Glutamatergic neuron (in vitro differentiated cells): ENCODE results near the gene CYB5RL. TPM values are rescaled to one million over a fixed set of nuclear protein-coding genes. Genes with fewer than 3 reads are reported as not detected.

Source experiments
- DNase-seq: peaks from one replicate; pipeline ENCODE4 v3.0.0; 2022
- H3K27ac Mint-ChIP-seq: one replicate; pipeline ENCODE4 v1.8.0; 2020; ENCODE audit warnings: mild to moderate bottlenecking, mixed read lengths, inconsistent platforms; ENCODE audit not compliant: unreplicated experiment
- H3K27me3 Mint-ChIP-seq: one replicate; pipeline ENCODE4 v1.8.0; 2020; ENCODE audit warnings: mild to moderate bottlenecking, moderate library complexity, mixed read lengths, inconsistent platforms; ENCODE audit not compliant: unreplicated experiment
- H3K36me3 Mint-ChIP-seq: one replicate; pipeline ENCODE4 v1.8.0; 2020; ENCODE audit warnings: mild to moderate bottlenecking, mixed read lengths, inconsistent platforms; ENCODE audit not compliant: unreplicated experiment
- H3K4me1 Mint-ChIP-seq: one replicate; pipeline ENCODE4 v1.8.0; 2020; ENCODE audit warnings: mild to moderate bottlenecking, low read depth, mixed read lengths, inconsistent platforms; ENCODE audit not compliant: unreplicated experiment
- H3K4me3 Mint-ChIP-seq: one replicate; pipeline ENCODE4 v1.8.0; 2020; ENCODE audit warnings: mild to moderate bottlenecking, mixed read lengths, inconsistent platforms; ENCODE audit not compliant: unreplicated experiment
- H3K9me3 Mint-ChIP-seq: one replicate; pipeline ENCODE4 v1.8.0; 2020; ENCODE audit warnings: mild to moderate bottlenecking, moderate library complexity, mixed read lengths, inconsistent platforms; ENCODE audit not compliant: unreplicated experiment
- CTCF ChIP-seq: fragments of 200-600 bp; sonication (generic); IDR thresholded peaks from one replicate; pipeline ENCODE4 v1.5.0; 2021; ENCODE audit not compliant: partially characterized antibody, unreplicated experiment
- total RNA-seq: library from RNA; stranded (reverse); fragmentation: NEBNext Ultra II Directional; extraction: Animal tissue kit (Norgen Biotek cat#: 25700); gene quantifications from one replicate; pipeline ENCODE4 v1.2.1, GENCODE V29; 2021; ENCODE audit not compliant: unreplicated experiment

The CYB5RL gene
- total RNA-seq, 1 donor from 2014 or later: 6.8 TPM

- DNase-seq: no peak
- Mint-ChIP-seq H3K36me3 (no peaks in the 10 kb centered on the region), H3K27me3 (peaks cover 2% of the 10 kb centered on the region), H3K27ac (no peak overlapping the region), H3K9me3 (peaks cover 2% of the 10 kb centered on the region), H3K4me1 (peaks cover 9% of the 10 kb centered on the region), H3K4me3 (no peak overlapping the region)
- no peak for TF ChIP-seq CTCF
These were observed 38.2 kb downstream of the CYB5RL start for GRCh38 chr1:54161495-54162168.

- Mint-ChIP-seq H3K4me3 (no peak overlapping the region), H3K27me3 (peaks cover 4% of the 10 kb centered on the region), H3K4me1 (peaks cover 9% of the 10 kb centered on the region), H3K36me3 (no peaks in the 10 kb centered on the region), H3K9me3 (peaks cover 2% of the 10 kb centered on the region), H3K27ac (no peak overlapping the region)
- TF ChIP-seq CTCF: no peak
- DNase-seq: no peak
These were observed 39.5 kb downstream of the CYB5RL start for GRCh38 chr1:54160351-54160750.

- no peak overlapping the region for H3K27ac Mint-ChIP-seq
These were observed 40.0 kb downstream of the CYB5RL start for GRCh38 chr1:54159733-54160316.

GRCh38 chr1:54158071-54158470 lies 41.8 kb downstream of the CYB5RL start:
- H3K36me3 Mint-ChIP-seq: no peaks in the 10 kb centered on the region
- H3K9me3 Mint-ChIP-seq: peaks cover 2% of the 10 kb centered on the region
- H3K27ac Mint-ChIP-seq: no peak overlapping the region
- H3K4me1 Mint-ChIP-seq: peaks cover 11% of the 10 kb centered on the region
- H3K27me3 Mint-ChIP-seq: peaks cover 2% of the 10 kb centered on the region
- DNase-seq: no peak
- no peak overlapping the region for H3K4me3 Mint-ChIP-seq
- no peak for TF ChIP-seq CTCF

More at GRCh38 chr1:54159733-54160316, 40.0 kb downstream of the CYB5RL start:
- Mint-ChIP-seq H3K36me3 (no peaks in the 10 kb centered on the region), H3K27me3 (peaks cover 4% of the 10 kb centered on the region), H3K4me3 (no peak overlapping the region), H3K4me1 (peaks cover 9% of the 10 kb centered on the region), H3K9me3 (peaks cover 2% of the 10 kb centered on the region)
- no peak for TF ChIP-seq CTCF
- DNase-seq: no peak

GRCh38 chr1:54157401-54157800 lies 42.4 kb downstream of the CYB5RL start:
- H3K9me3 Mint-ChIP-seq: peaks cover 2% of the 10 kb centered on the region
- TF ChIP-seq CTCF: no peak
- H3K4me1 Mint-ChIP-seq: peaks cover 11% of the 10 kb centered on the region
- no peaks in the 10 kb centered on the region for H3K36me3 Mint-ChIP-seq
- no peak for DNase-seq
- no peak overlapping the region for H3K27ac Mint-ChIP-seq
- no peak overlapping the region for H3K4me3 Mint-ChIP-seq
- peaks cover 3% of the 10 kb centered on the region for H3K27me3 Mint-ChIP-seq
